ENCODE measurements around the gene BLZF1.

DNA sequence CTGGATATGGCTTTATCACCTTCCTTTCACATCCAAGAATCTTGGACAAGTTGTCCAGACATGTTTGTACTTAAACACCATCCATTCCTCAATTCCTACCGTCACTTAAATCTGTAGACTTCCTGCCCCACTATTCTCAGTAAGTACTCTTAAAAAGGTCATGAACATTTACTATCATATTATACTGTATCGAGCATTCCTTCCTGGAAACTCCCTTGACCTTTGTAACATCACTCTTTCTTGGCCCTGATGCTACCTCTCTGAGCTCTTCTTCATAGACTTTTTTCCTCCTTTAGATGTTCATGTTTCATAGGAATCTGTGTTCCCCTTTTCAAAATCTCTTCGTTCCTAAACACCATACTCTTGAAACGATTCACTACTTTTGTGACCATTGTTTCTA is 15.5 kb downstream of the BLZF1 start:
- TF ChIP-seq, protein P1, sequence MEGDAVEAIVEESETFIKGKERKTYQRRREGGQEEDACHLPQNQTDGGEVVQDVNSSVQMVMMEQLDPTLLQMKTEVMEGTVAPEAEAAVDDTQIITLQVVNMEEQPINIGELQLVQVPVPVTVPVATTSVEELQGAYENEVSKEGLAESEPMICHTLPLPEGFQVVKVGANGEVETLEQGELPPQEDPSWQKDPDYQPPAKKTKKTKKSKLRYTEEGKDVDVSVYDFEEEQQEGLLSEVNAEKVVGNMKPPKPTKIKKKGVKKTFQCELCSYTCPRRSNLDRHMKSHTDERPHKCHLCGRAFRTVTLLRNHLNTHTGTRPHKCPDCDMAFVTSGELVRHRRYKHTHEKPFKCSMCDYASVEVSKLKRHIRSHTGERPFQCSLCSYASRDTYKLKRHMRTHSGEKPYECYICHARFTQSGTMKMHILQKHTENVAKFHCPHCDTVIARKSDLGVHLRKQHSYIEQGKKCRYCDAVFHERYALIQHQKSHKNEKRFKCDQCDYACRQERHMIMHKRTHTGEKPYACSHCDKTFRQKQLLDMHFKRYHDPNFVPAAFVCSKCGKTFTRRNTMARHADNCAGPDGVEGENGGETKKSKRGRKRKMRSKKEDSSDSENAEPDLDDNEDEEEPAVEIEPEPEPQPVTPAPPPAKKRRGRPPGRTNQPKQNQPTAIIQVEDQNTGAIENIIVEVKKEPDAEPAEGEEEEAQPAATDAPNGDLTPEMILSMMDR (IDR thresholded peaks at IDR 0.05; ENCODE audit: low read length): no peak
- no peak for TF ChIP-seq EZH2phosphoT487 (IDR thresholded peaks at IDR 0.05; ENCODE audit: low read length)

Data from MM.1S (cell line).